ENCODE measurements around the gene UBXN6.

Gene UBXN6

GRCh38 chr19:4499318-4499717 lies 41.7 kb upstream of the UBXN6 start:
- H3K27me3 Mint-ChIP-seq (ENCODE audit: low read depth), result no peaks in the 10 kb centered on the region
- no peak for DNase-seq (ENCODE audit: low spot score)
- no peaks in the 10 kb centered on the region for H3K9me3 Mint-ChIP-seq
- peaks cover 6% of the 10 kb centered on the region for H3K36me3 Mint-ChIP-seq (ENCODE audit: low read depth)
- no peak overlapping the region for H3K4me3 Mint-ChIP-seq
- H3K27ac Mint-ChIP-seq, result no peak overlapping the region
- no peaks in the 10 kb centered on the region for H3K4me1 Mint-ChIP-seq (ENCODE audit: low read depth)

- Mint-ChIP-seq H3K4me3 (no peak overlapping the region), H3K4me1 (ENCODE audit: low read depth) (no peaks in the 10 kb centered on the region), H3K27me3 (ENCODE audit: low read depth) (no peaks in the 10 kb centered on the region), H3K9me3 (no peaks in the 10 kb centered on the region), H3K36me3 (ENCODE audit: low read depth) (peaks cover 6% of the 10 kb centered on the region), H3K27ac (no peak overlapping the region)
- no peak for DNase-seq (ENCODE audit: low spot score)
Measured at GRCh38 chr19:4498694-4499093, 41.1 kb upstream of the UBXN6 start.

- Mint-ChIP-seq H3K36me3 (ENCODE audit: low read depth) (peaks cover 6% of the 10 kb centered on the region), H3K9me3 (no peaks in the 10 kb centered on the region), H3K4me3 (no peak overlapping the region), H3K27ac (no peak overlapping the region), H3K4me1 (ENCODE audit: low read depth) (no peaks in the 10 kb centered on the region), H3K27me3 (ENCODE audit: low read depth) (no peaks in the 10 kb centered on the region)
- DNase-seq (ENCODE audit: low spot score), result no peak
Measured at GRCh38 chr19:4497770-4498389, 40.3 kb upstream of the UBXN6 start.

GRCh38 chr19:4496304-4496703 lies 38.7 kb upstream of the UBXN6 start:
- H3K27me3 Mint-ChIP-seq (ENCODE audit: low read depth), result no peaks in the 10 kb centered on the region
- DNase-seq (ENCODE audit: low spot score), result no peak
- H3K36me3 Mint-ChIP-seq (ENCODE audit: low read depth), result peaks cover 6% of the 10 kb centered on the region
- H3K4me3 Mint-ChIP-seq, result no peak overlapping the region
- no peaks in the 10 kb centered on the region for H3K9me3 Mint-ChIP-seq
- H3K27ac Mint-ChIP-seq, result no peak overlapping the region
- H3K4me1 Mint-ChIP-seq (ENCODE audit: low read depth), result no peaks in the 10 kb centered on the region

DNA sequence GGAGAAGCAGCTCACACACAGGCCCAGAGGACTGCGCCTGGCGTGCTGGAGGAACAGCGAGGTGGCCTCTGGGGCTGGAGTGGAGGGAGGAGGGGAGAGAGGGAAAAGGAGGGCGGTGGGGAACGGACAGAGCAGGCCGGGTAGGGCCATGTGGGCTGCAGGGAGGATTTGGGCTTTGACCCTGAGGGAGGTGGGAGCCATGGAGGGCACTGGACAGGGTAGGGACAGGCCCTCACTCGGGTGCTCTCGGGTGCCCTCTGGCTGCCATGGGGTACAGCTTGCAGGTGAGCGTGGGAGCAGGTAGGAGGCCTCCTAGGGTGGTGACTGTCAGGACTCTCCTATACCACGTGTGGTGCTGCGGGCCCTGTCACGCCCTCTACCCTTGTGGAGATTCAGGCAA lies 37.9 kb upstream of the UBXN6 start:
- Mint-ChIP-seq H3K27ac (no peak overlapping the region), H3K4me1 (ENCODE audit: low read depth) (no peaks in the 10 kb centered on the region), H3K9me3 (no peaks in the 10 kb centered on the region), H3K27me3 (ENCODE audit: low read depth) (no peaks in the 10 kb centered on the region), H3K36me3 (ENCODE audit: low read depth) (peaks cover 8% of the 10 kb centered on the region), H3K4me3 (no peak overlapping the region)
- no peak for DNase-seq (ENCODE audit: low spot score)

DNA sequence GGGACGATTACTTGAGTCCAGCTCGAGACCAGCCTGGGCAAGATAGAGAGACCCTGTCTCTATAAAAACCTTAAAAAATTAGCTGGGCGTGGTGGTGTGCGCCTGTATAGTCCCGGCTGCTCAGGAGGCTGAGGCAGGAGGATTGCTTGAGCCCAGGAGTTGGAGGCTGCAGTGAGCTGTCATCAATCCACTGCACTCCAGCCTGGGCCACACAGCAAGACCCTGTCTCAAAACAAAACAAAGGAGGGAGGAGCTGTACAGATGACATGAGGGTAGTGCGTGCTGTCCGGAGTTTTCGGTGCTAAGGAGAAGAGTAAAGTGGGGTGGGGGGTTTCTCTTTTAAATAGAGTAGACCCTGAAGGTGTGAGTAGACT lies 37.1 kb upstream of the UBXN6 start:
- no peak for DNase-seq (ENCODE audit: low spot score)
- Mint-ChIP-seq H3K4me1 (ENCODE audit: low read depth) (no peaks in the 10 kb centered on the region), H3K27me3 (ENCODE audit: low read depth) (no peaks in the 10 kb centered on the region), H3K9me3 (no peaks in the 10 kb centered on the region), H3K4me3 (no peak overlapping the region), H3K27ac (no peak overlapping the region), H3K36me3 (ENCODE audit: low read depth) (peaks cover 14% of the 10 kb centered on the region)

- no peak for DNase-seq (ENCODE audit: low spot score)
- Mint-ChIP-seq H3K27me3 (ENCODE audit: low read depth) (no peaks in the 10 kb centered on the region), H3K27ac (no peak overlapping the region), H3K4me1 (ENCODE audit: low read depth) (no peaks in the 10 kb centered on the region), H3K9me3 (no peaks in the 10 kb centered on the region), H3K4me3 (no peak overlapping the region), H3K36me3 (ENCODE audit: low read depth) (peaks cover 15% of the 10 kb centered on the region)
Measured at GRCh38 chr19:4493929-4494690, 36.5 kb upstream of the UBXN6 start.

- DNase-seq (ENCODE audit: low spot score), result no peak
- no peaks in the 10 kb centered on the region for H3K27me3 Mint-ChIP-seq (ENCODE audit: low read depth)
- H3K9me3 Mint-ChIP-seq, result no peaks in the 10 kb centered on the region
- H3K4me1 Mint-ChIP-seq (ENCODE audit: low read depth), result no peaks in the 10 kb centered on the region
- no peak overlapping the region for H3K27ac Mint-ChIP-seq
- H3K4me3 Mint-ChIP-seq, result no peak overlapping the region
- peaks cover 15% of the 10 kb centered on the region for H3K36me3 Mint-ChIP-seq (ENCODE audit: low read depth)
Measured at GRCh38 chr19:4493104-4493928, 35.7 kb upstream of the UBXN6 start.

DNA sequence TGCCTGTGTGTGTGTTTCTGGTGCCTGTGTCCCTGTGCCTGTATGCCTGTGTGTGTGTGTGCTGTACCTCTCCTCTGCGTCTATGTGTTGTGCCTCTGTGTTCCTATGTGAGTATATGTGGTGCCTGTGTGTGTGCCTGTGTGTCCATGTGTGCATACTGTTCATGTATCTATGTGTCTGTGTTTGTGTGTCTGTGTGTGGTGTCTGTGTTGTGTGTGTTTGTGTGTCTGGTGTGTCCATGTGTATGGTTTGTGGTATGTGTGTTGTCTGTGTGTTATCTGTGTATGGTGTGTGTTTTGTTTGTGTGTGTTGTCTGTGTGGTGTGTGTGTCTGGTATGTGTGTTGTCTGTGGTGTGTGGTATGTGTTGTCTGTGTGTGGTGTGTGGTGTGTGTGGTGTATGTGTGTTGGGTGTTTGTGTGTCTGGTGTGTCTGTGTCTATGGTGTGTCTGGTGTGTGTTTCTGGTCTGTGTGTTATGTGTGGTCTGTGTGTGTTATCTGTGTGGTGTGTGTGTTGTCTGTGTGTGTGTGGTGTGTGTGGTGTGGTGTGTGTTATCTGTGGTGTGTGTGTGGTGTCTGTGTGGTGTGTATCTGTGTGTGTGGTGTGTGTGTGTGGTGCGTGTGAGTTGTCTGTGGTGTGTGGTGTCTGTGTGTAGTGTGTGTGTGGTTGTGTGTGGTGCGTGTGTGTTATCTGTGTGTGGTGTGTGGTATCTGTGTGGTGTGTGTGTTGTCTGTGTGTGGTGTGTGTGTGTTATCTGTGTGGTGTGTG lies 34.9 kb upstream of the UBXN6 start:
- Mint-ChIP-seq H3K27ac (no peak overlapping the region), H3K4me1 (ENCODE audit: low read depth) (no peaks in the 10 kb centered on the region), H3K36me3 (ENCODE audit: low read depth) (peaks cover 16% of the 10 kb centered on the region), H3K4me3 (no peak overlapping the region), H3K9me3 (no peaks in the 10 kb centered on the region), H3K27me3 (ENCODE audit: low read depth) (no peaks in the 10 kb centered on the region)
- no peak for DNase-seq (ENCODE audit: low spot score)

DNA sequence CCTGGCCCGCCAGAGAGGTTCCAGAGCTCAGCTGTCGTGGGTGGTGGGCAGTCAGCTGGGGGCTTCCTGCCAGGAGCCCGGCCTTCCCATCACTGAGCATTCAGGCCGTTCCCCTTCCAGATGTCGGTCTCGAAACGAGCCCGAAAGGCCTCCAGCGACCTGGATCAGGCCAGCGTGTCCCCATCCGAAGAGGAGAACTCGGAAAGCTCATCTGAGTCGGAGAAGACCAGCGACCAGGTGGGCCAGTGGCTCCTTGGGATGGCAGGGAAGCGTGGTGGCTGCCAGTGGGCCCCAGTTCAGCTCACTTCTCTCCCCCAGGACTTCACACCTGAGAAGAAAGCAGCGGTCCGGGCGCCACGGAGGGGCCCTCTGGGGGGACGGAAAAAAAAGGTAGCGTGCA lies 33.9 kb upstream of the UBXN6 start:
- peaks cover 23% of the 10 kb centered on the region for H3K36me3 Mint-ChIP-seq (ENCODE audit: low read depth)
- no peak for DNase-seq (ENCODE audit: low spot score)

GRCh38 chr19:4488496-4488895 lies 30.9 kb upstream of the UBXN6 start:
- H3K27me3 Mint-ChIP-seq (ENCODE audit: low read depth), result no peaks in the 10 kb centered on the region
- no peak overlapping the region for H3K4me3 Mint-ChIP-seq
- H3K9me3 Mint-ChIP-seq, result no peaks in the 10 kb centered on the region
- no peak overlapping the region for H3K27ac Mint-ChIP-seq
- no peak for DNase-seq (ENCODE audit: low spot score)
- H3K36me3 Mint-ChIP-seq (ENCODE audit: low read depth), result peaks cover 24% of the 10 kb centered on the region
- H3K4me1 Mint-ChIP-seq (ENCODE audit: low read depth), result no peaks in the 10 kb centered on the region

More for the DNA sequence above, 33.9 kb upstream of the UBXN6 start:
- no peaks in the 10 kb centered on the region for H3K9me3 Mint-ChIP-seq
- no peaks in the 10 kb centered on the region for H3K27me3 Mint-ChIP-seq (ENCODE audit: low read depth)
- H3K4me1 Mint-ChIP-seq (ENCODE audit: low read depth), result no peaks in the 10 kb centered on the region
- H3K27ac Mint-ChIP-seq, result no peak overlapping the region
- H3K4me3 Mint-ChIP-seq, result no peak overlapping the region

DNA sequence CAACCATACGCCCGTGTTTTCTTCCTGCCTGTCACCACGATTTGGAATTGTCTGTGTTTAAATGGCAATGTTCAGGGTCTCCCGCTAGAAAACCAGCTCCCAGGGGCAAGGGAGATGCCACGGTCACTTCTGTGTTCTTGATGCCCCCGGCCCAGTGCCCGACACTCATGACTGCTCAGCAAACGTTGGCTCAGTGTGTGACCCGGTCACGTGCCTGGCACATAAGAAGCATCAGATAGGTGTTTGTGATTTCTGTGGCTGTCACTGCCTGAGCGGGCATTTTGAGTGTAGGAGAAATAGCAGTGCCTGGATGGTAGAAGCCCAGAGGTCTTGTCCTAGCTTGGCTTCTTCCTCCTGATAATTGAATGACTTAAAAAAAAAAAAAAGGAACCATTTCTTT lies 30.0 kb upstream of the UBXN6 start:
- H3K36me3 Mint-ChIP-seq (ENCODE audit: low read depth), result peaks cover 25% of the 10 kb centered on the region
- no peak overlapping the region for H3K27ac Mint-ChIP-seq
- no peak for DNase-seq (ENCODE audit: low spot score)
- H3K4me3 Mint-ChIP-seq, result no peak overlapping the region
- no peaks in the 10 kb centered on the region for H3K9me3 Mint-ChIP-seq
- no peaks in the 10 kb centered on the region for H3K4me1 Mint-ChIP-seq (ENCODE audit: low read depth)
- H3K27me3 Mint-ChIP-seq (ENCODE audit: low read depth), result no peaks in the 10 kb centered on the region

- no peak for DNase-seq (ENCODE audit: low spot score)
- H3K9me3 Mint-ChIP-seq, result no peaks in the 10 kb centered on the region
- no peaks in the 10 kb centered on the region for H3K27me3 Mint-ChIP-seq (ENCODE audit: low read depth)
- peaks cover 17% of the 10 kb centered on the region for H3K36me3 Mint-ChIP-seq (ENCODE audit: low read depth)
- no peak overlapping the region for H3K27ac Mint-ChIP-seq
- no peak overlapping the region for H3K4me3 Mint-ChIP-seq
- no peaks in the 10 kb centered on the region for H3K4me1 Mint-ChIP-seq (ENCODE audit: low read depth)
Measured at GRCh38 chr19:4483385-4483784, 25.8 kb upstream of the UBXN6 start.
